Gastrocnemius medialis (tissue), 4 donors: Measurements from ENCODE around the gene ANKLE1.

Experiments used
- CTCF ChIP-seq, 5 experiments: fragments of 450-650 bp in 3 of 5; fragments of 200-600 bp in 2 of 5; sonication (generic) in 2 of 5; IDR thresholded peaks in 4 of 5; conservative IDR thresholded peaks in 1 of 5; 1 replicate in 4 of 5; 2 replicates in 1 of 5; pipeline ENCODE4 v1.5.1; 2016 to 2019; ENCODE audit warnings: antibody characterized with exemption in 5 of 5, mild to moderate bottlenecking in 3 of 5, moderate library complexity in 3 of 5
- POLR2A ChIP-seq, 2 donors: fragments of 450-650 bp; IDR thresholded peaks; one replicate each; pipeline ENCODE4 v1.6.1; 2017; ENCODE audit warnings: antibody characterized with exemption in 2 of 2, mild to moderate bottlenecking in 2 of 2, moderate library complexity in 2 of 2

GRCh38 chr19:17309198-17309964 is 27.7 kb downstream of the ANKLE1 start, which contains the start of gene DDA1:
- peak; percentile 66 to 71 for TF ChIP-seq POLR2A (IDR thresholded peaks at IDR 0.05)
- TF ChIP-seq CTCF (IDR thresholded peaks at IDR 0.05 in 4 of 5, conservative IDR thresholded peaks at IDR 0.05 in 1 of 5), result no peak
